GM18951 (cell line): Measurements from ENCODE around the gene MARCHF5.

Source experiments
- POLR2A ChIP-seq: IDR thresholded peaks from 4 replicates; pipeline ENCODE4 v1.6.1; 2011; ENCODE audit warnings: mild to moderate bottlenecking; ENCODE audit not compliant: insufficient read length, insufficient read depth; ENCODE audit errors: extremely low read depth
- in situ Hi-C: fragments of 300-500 bp; cut with MboI; formaldehyde crosslinking; loops from one replicate; pipeline ENCODE4 v1.12.0; 2022; ENCODE audit warnings: low sequenced_read_pairs, mixed read lengths, inconsistent platforms; ENCODE audit not compliant: unreplicated experiment

The MARCHF5 gene, protein sequence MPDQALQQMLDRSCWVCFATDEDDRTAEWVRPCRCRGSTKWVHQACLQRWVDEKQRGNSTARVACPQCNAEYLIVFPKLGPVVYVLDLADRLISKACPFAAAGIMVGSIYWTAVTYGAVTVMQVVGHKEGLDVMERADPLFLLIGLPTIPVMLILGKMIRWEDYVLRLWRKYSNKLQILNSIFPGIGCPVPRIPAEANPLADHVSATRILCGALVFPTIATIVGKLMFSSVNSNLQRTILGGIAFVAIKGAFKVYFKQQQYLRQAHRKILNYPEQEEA

DNA sequence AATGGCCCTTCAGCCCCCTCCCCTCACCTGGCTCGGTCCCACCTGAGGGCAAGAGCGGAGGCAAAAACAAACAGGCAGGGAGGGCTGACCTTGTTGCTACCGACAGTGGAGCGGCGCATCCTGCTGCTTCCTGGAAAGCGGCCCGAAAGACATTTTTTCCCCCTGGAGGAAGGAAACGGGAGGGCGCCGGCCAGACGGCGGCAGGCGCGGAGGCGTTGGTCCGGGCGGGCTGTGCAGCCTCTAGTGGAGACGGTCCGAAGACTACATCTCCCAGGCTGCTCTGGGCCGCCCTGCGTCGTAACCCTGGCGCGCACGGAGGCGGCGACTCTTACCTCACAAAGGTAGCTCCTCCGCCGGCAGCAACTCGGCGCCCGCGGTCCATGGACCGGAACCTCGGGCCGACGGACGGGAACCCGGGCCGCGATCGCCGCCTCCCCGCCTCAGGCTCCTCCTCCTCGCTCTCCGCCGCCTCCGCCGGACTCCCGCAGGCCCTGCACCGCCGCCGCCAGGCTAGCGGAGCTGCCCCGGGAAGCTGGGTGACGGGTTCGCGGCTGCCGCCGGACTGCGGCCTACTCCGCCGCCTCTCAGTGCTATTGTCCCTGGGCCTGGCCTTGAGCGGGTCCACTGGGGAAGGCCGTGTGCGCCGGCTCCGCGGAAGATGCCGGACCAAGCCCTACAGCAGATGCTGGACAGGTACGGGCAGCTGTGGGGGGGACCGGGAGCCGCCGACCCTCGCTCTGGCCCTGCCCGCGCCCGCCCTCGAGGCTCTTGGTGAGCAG, at the start of gene MARCHF5, which contains the start of gene CPEB3:
MARCHF5 (plus strand) TSS at position 331 of the 779 bp plus-strand sequence; CDS start at position 659, 328 bp downstream.
CPEB3 (minus strand) TSS at position 242 of the 779 bp plus-strand sequence. CDS start 50,728 bp downstream, outside the sequence.
- in situ Hi-C loops: no loop called here
- peak; percentile 77 for TF ChIP-seq POLR2A

DNA sequence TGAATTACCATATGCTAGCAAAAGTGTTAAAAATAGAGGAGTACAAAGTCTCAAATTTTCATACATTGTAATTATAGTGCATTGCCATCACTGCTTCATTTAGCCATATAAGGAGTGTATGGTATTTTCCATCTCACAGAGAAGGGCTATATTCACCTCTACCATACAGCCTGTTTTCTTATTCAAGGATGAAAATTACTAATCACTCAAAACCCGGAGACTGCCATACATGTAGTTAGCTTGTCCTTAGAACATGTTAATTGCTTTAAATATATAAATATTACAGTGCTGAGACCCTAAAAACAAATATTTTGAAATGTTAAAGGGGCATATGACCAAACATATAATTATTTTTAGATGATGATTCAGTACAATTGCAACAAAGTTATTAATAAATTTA, 49.5 kb upstream of the MARCHF5 start:
- TF ChIP-seq POLR2A: no peak
- in situ Hi-C loops: no loop called here

DNA sequence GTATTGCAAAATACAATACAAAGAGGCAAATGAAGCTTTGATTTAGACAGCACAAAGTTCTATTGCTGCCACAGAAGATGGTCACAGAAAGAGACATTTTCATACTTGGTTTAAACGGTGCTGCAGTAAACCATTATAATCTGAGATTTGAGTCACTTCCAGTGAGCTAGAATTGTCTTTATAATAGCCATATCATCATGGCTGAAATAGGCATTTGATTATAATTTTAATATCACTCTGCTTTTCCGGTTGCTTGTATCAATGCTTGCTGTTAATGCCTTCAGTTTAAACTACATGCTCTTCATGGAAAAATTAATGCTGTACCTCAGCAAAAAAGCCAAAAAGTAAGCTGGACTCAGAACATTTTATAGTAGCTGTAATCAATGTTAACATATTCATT, 48.6 kb upstream of the MARCHF5 start:
- TF ChIP-seq POLR2A: no peak
- in situ Hi-C loops: no loop called here

DNA sequence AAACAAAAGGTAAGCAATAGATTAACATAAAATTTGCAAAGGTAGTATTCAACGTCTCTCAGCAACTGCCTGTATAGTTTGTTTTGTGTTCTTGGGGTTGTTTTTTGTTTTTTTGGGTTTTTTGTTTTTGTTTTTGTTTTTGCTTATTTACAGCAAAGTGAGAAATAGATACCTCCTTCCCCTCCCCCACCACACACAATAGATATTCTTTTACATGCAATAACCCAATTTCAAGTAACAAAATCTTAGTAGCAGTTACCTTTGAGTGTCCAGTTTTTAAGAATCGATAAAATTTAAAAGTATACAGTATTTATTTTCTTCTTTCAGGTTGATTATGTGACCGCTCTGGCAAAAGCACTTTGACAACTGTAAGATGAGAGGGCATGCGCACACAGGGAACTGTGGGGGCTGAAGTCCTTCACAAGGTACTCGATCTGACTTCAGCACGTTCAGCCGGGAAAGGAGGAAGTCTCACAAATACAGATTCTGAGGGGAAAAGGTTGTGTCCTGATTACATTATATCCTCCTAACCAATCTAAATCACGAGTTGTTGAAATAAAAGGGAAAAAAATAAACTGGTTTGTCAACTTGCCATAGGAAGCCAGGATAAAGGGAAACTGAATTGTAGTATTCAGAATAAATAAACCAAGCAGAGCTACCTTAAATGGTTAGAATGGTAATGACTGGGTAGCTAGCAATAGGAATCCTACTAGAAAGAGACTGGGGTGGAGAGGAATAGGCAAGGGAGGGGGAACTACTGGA, 47.9 kb upstream of the MARCHF5 start:
- in situ Hi-C loops: no loop called here
- TF ChIP-seq POLR2A: no peak

GRCh38 chr10:92244796-92245195, 46.2 kb upstream of the MARCHF5 start:
- no peak for TF ChIP-seq POLR2A
- in situ Hi-C loops: no loop called here

GRCh38 chr10:92248566-92248965, 42.4 kb upstream of the MARCHF5 start:
- in situ Hi-C loops: no loop called here

GRCh38 chr10:92263396-92263795, 27.6 kb upstream of the MARCHF5 start:
- in situ Hi-C loops: no loop called here
- no peak for TF ChIP-seq POLR2A

More at GRCh38 chr10:92248566-92248965, 42.4 kb upstream of the MARCHF5 start:
- no peak for TF ChIP-seq POLR2A

- in situ Hi-C loops: no loop called here
- TF ChIP-seq POLR2A: no peak
Measured at GRCh38 chr10:92264249-92264648, 26.7 kb upstream of the MARCHF5 start.

DNA sequence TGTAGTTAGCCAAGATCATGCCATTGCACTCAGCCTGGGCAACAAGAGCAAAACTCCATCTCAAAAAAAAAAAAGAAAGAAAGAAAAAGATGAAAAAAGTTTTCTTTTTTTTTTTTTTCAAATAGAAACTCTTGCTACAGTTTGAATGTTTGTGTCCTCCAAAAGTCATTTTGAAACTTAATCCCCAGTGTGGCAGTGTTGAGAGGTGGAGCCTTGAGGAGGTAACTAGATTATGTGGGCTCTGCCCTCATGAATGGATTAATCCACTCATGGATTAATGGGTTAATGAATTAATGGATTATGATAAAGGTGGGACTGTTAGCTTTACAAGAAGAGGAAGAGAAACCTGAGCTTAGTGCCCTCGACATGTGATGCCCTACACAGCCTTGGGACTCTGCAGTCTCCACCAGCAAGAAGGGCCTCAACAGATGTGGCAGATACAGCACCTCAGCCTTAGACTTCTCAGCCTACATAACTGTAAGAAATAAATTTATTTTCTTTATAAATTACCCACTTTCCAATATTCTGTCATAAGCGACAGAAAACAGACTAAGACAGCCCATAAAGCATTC, 25.2 kb upstream of the MARCHF5 start:
- in situ Hi-C loops: no loop called here
- TF ChIP-seq POLR2A: no peak

DNA sequence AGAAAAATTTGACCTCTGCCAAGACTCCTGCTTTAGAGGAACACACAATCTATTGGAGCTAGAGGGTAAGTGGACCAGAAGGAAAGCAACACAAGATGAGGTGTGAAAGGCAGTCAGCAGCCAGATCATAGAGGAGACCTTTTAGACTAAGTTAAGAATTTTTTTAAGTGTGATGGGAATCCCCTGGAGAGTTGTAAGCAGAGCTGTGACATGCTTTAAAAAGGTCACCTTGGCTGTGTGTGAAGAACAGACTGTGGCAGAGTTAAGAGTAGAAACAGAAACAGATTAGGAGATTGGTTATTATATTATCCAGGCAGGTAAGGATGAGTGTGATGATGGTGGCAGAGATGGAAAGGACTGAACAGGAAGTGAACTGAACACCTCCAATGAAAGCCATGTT, 23.6 kb upstream of the MARCHF5 start:
- in situ Hi-C loops: no loop called here
- no peak for TF ChIP-seq POLR2A

DNA sequence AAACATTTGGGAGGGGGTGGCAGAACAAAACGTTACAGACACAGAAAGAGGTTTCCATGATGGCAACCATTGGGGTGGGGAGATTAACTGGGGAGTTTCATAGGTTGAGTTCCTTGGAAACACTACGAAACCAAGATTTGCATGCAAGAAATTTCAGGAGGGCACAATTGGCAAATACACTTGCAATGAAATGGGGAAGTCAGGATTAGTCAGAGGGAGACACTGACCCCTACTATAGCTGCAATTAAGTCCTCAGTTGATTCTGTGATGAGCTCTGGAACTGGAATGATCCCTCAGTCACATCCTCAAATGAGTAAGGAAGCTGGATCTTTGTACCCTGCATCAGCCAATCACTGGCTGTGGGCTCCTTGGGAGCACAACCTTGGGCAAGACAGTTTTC, 22.2 kb upstream of the MARCHF5 start:
- TF ChIP-seq POLR2A: no peak
- in situ Hi-C loops: no loop called here

DNA sequence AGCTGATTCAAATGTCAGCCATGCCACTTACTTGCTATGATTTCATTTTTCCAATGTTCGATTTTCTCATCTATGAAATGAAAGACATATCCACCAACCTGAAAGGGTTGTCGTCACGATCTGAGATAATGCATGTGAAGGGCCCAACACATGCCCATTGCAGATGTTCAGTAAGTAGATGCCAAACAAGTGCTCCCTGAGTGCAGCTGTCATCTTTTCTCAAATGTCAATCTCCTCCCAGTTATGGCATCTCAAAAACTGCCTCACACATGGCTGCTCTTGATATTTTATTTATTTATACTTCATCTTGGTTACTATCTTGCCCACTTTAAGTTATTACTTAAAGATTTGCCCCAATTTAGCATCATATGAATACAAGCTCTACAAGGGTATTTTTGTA, 16.9 kb upstream of the MARCHF5 start:
- no peak for TF ChIP-seq POLR2A
- in situ Hi-C loops: no loop called here
